H9 (cell line): ENCODE results near the gene CCL8. TPM values are rescaled to one million over a fixed set of nuclear protein-coding genes. Genes with fewer than 3 reads are reported as not detected.

Source experiments
- DNase-seq: peaks from one replicate; pipeline ENCODE4 v3.0.0-alpha.2; 2017
- H2AFZ ChIP-seq: one replicate; pipeline ENCODE4 v1.6.1; 2013; ENCODE audit warnings: mild to moderate bottlenecking, low read length, control low read depth, moderate library complexity
- H2AK5ac ChIP-seq: 2 replicates; pipeline ENCODE4 v1.6.1; 2013; ENCODE audit warnings: low read length, control low read depth, mixed read lengths; ENCODE audit not compliant: insufficient read length
- H2BK120ac ChIP-seq: one replicate; pipeline ENCODE4 v1.6.1; 2013; ENCODE audit warnings: low read depth, mild to moderate bottlenecking, low read length, control low read depth, inconsistent platforms; ENCODE audit not compliant: poor library complexity, severe bottlenecking
- H2BK12ac ChIP-seq: 2 replicates; pipeline ENCODE4 v1.6.1; 2013; ENCODE audit warnings: low read length, control low read depth, mixed read lengths, low read depth; ENCODE audit not compliant: insufficient read length
- H2BK15ac ChIP-seq: 2 replicates; pipeline ENCODE4 v1.6.1; 2013; ENCODE audit warnings: low read depth, low read length, control low read depth
- H2BK20ac ChIP-seq: one replicate; pipeline ENCODE4 v1.6.1; 2013; ENCODE audit warnings: low read depth, mild to moderate bottlenecking, low read length, control low read depth, inconsistent platforms; ENCODE audit not compliant: poor library complexity, severe bottlenecking
- H2BK5ac ChIP-seq: 2 replicates; pipeline ENCODE4 v1.6.1; 2013; ENCODE audit warnings: low read length, control low read depth, mixed read lengths; ENCODE audit not compliant: insufficient read length
- H3K14ac ChIP-seq: 2 replicates; pipeline ENCODE4 v1.6.1; 2013; ENCODE audit warnings: low read length, control low read depth; ENCODE audit not compliant: insufficient read depth
- H3K18ac ChIP-seq: 2 replicates; pipeline ENCODE4 v1.6.1; 2013; ENCODE audit warnings: low read depth, mild to moderate bottlenecking, mixed read lengths, low read length, control low read depth; ENCODE audit not compliant: insufficient read length
- H3K23ac ChIP-seq: 2 replicates; pipeline ENCODE4 v1.6.1; 2013; ENCODE audit warnings: low read length, control low read depth, mixed read lengths, low read depth; ENCODE audit not compliant: insufficient read length
- H3K23me2 ChIP-seq: 2 replicates; pipeline ENCODE4 v1.6.1; 2013; ENCODE audit warnings: low read depth, mild to moderate bottlenecking, mixed read lengths, low read length, control low read depth; ENCODE audit not compliant: insufficient read length, poor library complexity, severe bottlenecking
- H3K27ac ChIP-seq: 2 replicates; pipeline ENCODE4 v1.5.1; 2013; ENCODE audit warnings: low read length, control low read depth, mixed read lengths, low read depth; ENCODE audit not compliant: insufficient read length
- H3K27me3 ChIP-seq: 2 replicates; pipeline ENCODE4 v1.6.1; 2013; ENCODE audit warnings: low read length, control low read depth, inconsistent platforms; ENCODE audit not compliant: insufficient read depth
- H3K4ac ChIP-seq: 2 replicates; pipeline ENCODE4 v1.6.1; 2013; ENCODE audit warnings: low read depth, mild to moderate bottlenecking, control low read depth, inconsistent platforms, low read length, moderate library complexity
- H3K4me1 ChIP-seq: 2 replicates; pipeline ENCODE4 v1.6.1; 2013; ENCODE audit warnings: low read length, control low read depth, inconsistent platforms; ENCODE audit not compliant: insufficient read depth
- H3K4me2 ChIP-seq: 2 replicates; pipeline ENCODE4 v1.6.1; 2013; ENCODE audit warnings: low read length, control low read depth, mixed read lengths; ENCODE audit not compliant: insufficient read length, insufficient read depth
- H3K56ac ChIP-seq: 2 replicates; pipeline ENCODE4 v1.6.1; 2013; ENCODE audit warnings: low read depth, mild to moderate bottlenecking, mixed read lengths, low read length, control low read depth; ENCODE audit not compliant: insufficient read length
- H3K79me1 ChIP-seq: 2 replicates; pipeline ENCODE4 v1.6.1; 2013; ENCODE audit warnings: low read depth, mild to moderate bottlenecking, moderate library complexity, low read length, control low read depth, inconsistent platforms; ENCODE audit not compliant: insufficient read depth, poor library complexity, severe bottlenecking
- H3K79me2 ChIP-seq: 2 replicates; pipeline ENCODE4 v1.6.1; 2013; ENCODE audit warnings: low read length, control low read depth, inconsistent platforms; ENCODE audit not compliant: insufficient read depth
- H3K9ac ChIP-seq: 2 replicates; pipeline ENCODE4 v1.6.1; 2013; ENCODE audit warnings: low read length, control low read depth, mixed read lengths; ENCODE audit not compliant: insufficient read length; ENCODE audit errors: extremely low read depth
- H3K9me3 ChIP-seq: one replicate; pipeline ENCODE4 v1.6.1; 2013; ENCODE audit warnings: low read depth, low read length, inconsistent platforms; ENCODE audit not compliant: control insufficient read depth
- H3T11ph ChIP-seq: one replicate; pipeline ENCODE4 v1.6.1; 2013; ENCODE audit warnings: mild to moderate bottlenecking, low read length, control low read depth, inconsistent platforms
- H4K20me1 ChIP-seq: one replicate; pipeline ENCODE4 v1.6.1; 2013; ENCODE audit not compliant: control insufficient read depth, insufficient read length, insufficient read depth
- H4K5ac ChIP-seq: 2 replicates; pipeline ENCODE4 v1.6.1; 2013; ENCODE audit warnings: low read depth, mild to moderate bottlenecking, mixed read lengths, low read length, control low read depth; ENCODE audit not compliant: insufficient read length
- H4K8ac ChIP-seq: replicated peaks from 2 replicates; pipeline ENCODE4 v1.6.1; 2013; ENCODE audit warnings: low read length, control low read depth, mixed read lengths, low read depth; ENCODE audit not compliant: insufficient read length
- H4K91ac ChIP-seq: 2 replicates; pipeline ENCODE4 v1.6.1; 2013; ENCODE audit warnings: low read depth, mild to moderate bottlenecking, moderate library complexity, mixed read lengths, low read length, control low read depth; ENCODE audit not compliant: insufficient read length
- H3K27ac Mint-ChIP-seq, 3 experiments: 2 replicates in 2 of 3; 3 replicates in 1 of 3; pipeline ENCODE4 v1.8.0; 2020 to 2021; ENCODE audit warnings: mixed read lengths in 3 of 3, mild to moderate bottlenecking in 1 of 3, moderate library complexity in 1 of 3
- H3K27me3 Mint-ChIP-seq: 2 replicates; pipeline ENCODE4 v1.8.0; 2021; ENCODE audit warnings: low read depth, mild to moderate bottlenecking, moderate library complexity, mixed read lengths
- H3K36me3 Mint-ChIP-seq, 3 experiments: 2 replicates in 2 of 3; 3 replicates in 1 of 3; pipeline ENCODE4 v1.8.0; 2020 to 2021; ENCODE audit warnings: low read depth in 3 of 3, mixed read lengths in 3 of 3; ENCODE audit not compliant: insufficient read depth in 1 of 3
- H3K4me1 Mint-ChIP-seq, 2 experiments: 2 replicates each; pipeline ENCODE4 v1.8.0; 2020; ENCODE audit warnings: mixed read lengths in 2 of 2
- H3K4me3 Mint-ChIP-seq, 2 experiments: 2 replicates in 1 of 2; 3 replicates in 1 of 2; pipeline ENCODE4 v1.8.0; 2020 to 2021; ENCODE audit warnings: mild to moderate bottlenecking in 2 of 2, mixed read lengths in 2 of 2, moderate library complexity in 1 of 2
- H3K9me3 Mint-ChIP-seq, 2 experiments: 2 replicates in 1 of 2; 3 replicates in 1 of 2; pipeline ENCODE4 v1.8.0; 2020; ENCODE audit warnings: mild to moderate bottlenecking in 2 of 2, mixed read lengths in 2 of 2, moderate library complexity in 1 of 2
- CTCF ChIP-seq: fragments of 200-600 bp; sonication (generic); conservative IDR thresholded peaks from 3 replicates; pipeline ENCODE4 v1.8.0; 2021; ENCODE audit warnings: antibody characterized with exemption, mild to moderate bottlenecking
- WGBS: extraction: QIAGEN DNeasy Blood & Tissue Kit; methylation state at CpG from one replicate; pipeline ENCODE4 v1.1.7; 2013; ENCODE audit warnings: missing lambda C conversion rate, low lambda C conversion rate, mixed read lengths; ENCODE audit not compliant: insufficient read length; ENCODE audit errors: extremely low coverage; 5-methylcytosine and 5-hydroxymethylcytosine counted together
- total RNA-seq: library from RNA; stranded (reverse); gene quantifications from 2 replicates; pipeline ENCODE4 v1.2.1, GENCODE V29; 2021

The CCL8 gene
- total RNA-seq, 1 experiment from 2014 or later = not detected

- H3K4me2 ChIP-seq = no peak overlapping the region
- no peak overlapping the region for H3K27ac ChIP-seq
- no peaks in the 10 kb centered on the region for H3K79me1 ChIP-seq
- H2AK5ac ChIP-seq = no peak overlapping the region
- no peak overlapping the region for H4K8ac ChIP-seq
- no peak overlapping the region for H2AFZ ChIP-seq
- H4K5ac ChIP-seq = no peak overlapping the region
- no peak overlapping the region for H2BK5ac ChIP-seq
- no peak overlapping the region for H3K14ac ChIP-seq
- H3K79me2 ChIP-seq = no peaks in the 10 kb centered on the region
- Mint-ChIP-seq H3K4me1 (no peaks in the 10 kb centered on the region), H3K9me3 (no peaks in the 10 kb centered on the region), H3K36me3 (no peaks in the 10 kb centered on the region), H3K4me3 (no peak overlapping the region), H3K27me3 (peaks cover 11% of the 10 kb centered on the region), H3K27ac (no peak overlapping the region)
- no peaks in the 10 kb centered on the region for H3K27me3 ChIP-seq
- H2BK15ac ChIP-seq = no peak overlapping the region
- no peak overlapping the region for H3K18ac ChIP-seq
- H3K9me3 ChIP-seq = no peaks in the 10 kb centered on the region
- no CpG with 5 or more reads among the region's 4 CpGs for WGBS
- H3K56ac ChIP-seq = no peak overlapping the region
- DNase-seq = no peak
- H3K4me1 ChIP-seq = no peaks in the 10 kb centered on the region
- no peak overlapping the region for H3K23ac ChIP-seq
- H3K23me2 ChIP-seq = no peaks in the 10 kb centered on the region
- H2BK120ac ChIP-seq = no peak overlapping the region
- H3K9ac ChIP-seq = no peak overlapping the region
- no peak overlapping the region for H3T11ph ChIP-seq
- no peak overlapping the region for H3K4ac ChIP-seq
- H4K20me1 ChIP-seq = no peaks in the 10 kb centered on the region
- H2BK12ac ChIP-seq = no peak overlapping the region
- H4K91ac ChIP-seq = no peak overlapping the region
- H2BK20ac ChIP-seq = no peak overlapping the region
- no peak for TF ChIP-seq CTCF
These were observed 28.6 kb upstream of the CCL8 start for GRCh38 chr17:34290586-34290985.
